GM21367 (cell line): ENCODE measurements around the gene SCN2A.
"Not testable (repeated sequence)": the region's sequence is repeated elsewhere in the genome, so short reads cannot be mapped to it uniquely, and the experiment has no call there.

Source experiments
- ATAC-seq: cut with Tn5 transposase; IDR thresholded peaks from one replicate; pipeline ENCODE4 v1.9.1; 2021; ENCODE audit not compliant: unreplicated experiment

Gene SCN2A

GRCh38 chr2:165312999-165313398 is 73.8 kb downstream of the SCN2A start:
- no peak for ATAC-seq

- no peak for ATAC-seq
These were observed 74.3 kb downstream of the SCN2A start for GRCh38 chr2:165313509-165313908.

GRCh38 chr2:165328272-165328671 is 89.1 kb downstream of the SCN2A start:
- no peak for ATAC-seq

DNA sequence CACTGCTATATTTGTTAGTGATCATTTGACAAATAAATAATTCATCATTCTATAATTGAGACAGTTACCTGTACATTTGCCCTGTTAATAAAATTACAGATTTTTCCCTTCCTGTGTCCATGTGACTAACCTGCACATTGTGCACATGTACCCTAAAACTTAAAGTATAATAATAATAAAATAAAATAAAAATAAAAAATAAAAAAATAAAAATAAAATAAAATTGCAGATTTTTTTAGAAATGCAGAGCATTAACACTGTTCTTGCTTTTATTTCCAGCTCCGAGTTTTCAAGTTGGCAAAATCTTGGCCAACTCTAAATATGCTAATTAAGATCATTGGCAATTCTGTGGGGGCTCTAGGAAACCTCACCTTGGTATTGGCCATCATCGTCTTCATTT is 105.1 kb downstream of the SCN2A start:
- not testable (repeated sequence) for ATAC-seq

- no peak for ATAC-seq
These were observed 109.2 kb downstream of the SCN2A start for GRCh38 chr2:165348441-165348840.

- no peak for ATAC-seq
These were observed 110.0 kb downstream of the SCN2A start for GRCh38 chr2:165349181-165349580.

DNA sequence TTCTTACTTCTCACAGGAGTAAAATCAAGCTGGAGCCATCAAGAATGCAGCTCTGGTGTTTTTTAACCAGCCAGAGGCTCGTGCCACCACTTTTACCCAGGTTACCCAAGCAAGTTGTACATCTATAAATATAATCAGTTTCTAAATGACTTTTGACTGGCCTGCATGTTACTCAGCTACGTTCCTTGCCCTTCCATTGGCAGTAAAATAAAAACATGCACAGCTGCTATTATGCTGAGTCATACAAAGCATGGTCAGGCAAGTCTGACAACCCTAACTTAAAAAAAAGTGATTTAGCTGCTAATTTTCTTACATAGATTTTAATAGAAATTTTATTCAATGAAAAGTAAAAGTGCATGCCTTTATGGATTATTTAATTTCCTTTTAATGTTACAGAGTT is 118.5 kb downstream of the SCN2A start:
- ATAC-seq: peak; percentile 74

DNA sequence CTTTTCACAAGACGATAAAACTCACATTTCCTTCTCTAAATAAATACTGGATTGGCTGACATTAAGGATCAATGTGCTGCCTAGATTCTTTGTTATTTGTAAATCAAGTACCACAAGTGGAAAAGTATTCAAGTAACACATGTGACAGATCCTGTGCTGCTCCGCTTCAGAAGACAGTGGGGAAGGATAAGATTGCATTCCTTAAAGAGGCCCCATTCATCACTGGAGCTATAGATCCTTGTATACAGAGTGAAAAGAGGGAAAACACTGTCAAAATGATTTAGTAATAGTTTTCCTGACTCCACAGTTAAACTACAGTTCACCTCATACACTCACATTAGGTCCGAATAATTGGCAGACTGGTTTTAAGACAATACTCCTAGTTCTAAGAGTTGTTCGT is 122.3 kb downstream of the SCN2A start:
- no peak for ATAC-seq

DNA sequence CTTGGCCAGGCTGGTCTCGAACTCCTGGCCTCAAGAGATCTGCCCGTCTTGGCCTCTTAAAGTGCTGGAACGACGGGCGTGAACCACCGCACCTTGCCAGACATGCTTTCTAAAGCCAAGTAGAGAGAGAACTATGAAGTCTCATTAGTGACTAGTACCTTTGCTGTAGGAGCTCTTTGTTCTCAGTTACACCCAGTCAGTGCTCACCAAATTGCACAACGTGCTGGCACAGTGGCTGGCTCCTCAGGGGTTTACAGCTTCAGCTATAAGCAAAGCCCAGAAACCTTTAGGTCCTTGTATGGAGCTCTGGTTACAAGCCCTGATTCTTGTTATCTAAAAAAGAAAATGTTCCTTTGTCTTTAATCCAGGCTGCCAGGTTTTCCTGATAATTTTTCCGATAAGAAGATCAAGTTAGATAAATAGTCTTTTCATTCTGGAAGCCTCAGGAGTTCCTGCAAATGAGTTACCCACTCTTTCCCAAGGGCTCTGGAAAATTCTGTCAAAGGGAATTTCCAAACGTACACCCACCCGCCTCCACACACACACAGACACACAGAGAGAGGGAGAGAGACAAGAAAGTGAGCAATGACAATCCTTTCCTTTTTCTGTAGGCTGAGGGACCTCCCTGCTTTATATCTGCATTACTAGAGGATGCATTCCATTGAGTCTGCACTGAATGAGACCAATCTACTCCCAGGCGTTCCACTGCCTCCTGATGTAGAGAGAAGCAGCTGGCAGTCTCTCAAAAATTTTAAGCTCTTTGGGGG is 130.1 kb downstream of the SCN2A start:
- no peak for ATAC-seq

- ATAC-seq: no peak
These were observed 130.7 kb downstream of the SCN2A start for GRCh38 chr2:165369898-165370296.

DNA sequence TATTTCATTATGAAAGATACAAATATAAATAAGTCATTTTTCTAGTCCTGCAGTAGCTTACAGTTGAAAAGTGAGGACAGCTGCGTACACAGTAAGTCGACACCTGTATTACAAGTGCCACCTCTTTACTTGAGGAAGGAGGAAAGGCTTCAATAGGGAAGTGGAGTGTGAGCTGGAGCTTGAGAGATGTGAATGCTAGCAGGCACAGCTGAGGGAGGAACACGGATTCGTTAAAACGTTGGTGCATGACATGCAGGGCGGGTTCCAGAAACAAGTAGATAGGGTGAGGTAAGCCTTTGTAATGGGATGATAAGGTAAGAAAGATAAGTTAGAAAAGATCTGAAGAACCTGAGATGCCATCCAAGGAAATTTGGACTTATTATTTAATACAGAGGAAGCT is 132.1 kb downstream of the SCN2A start:
- no peak for ATAC-seq

GRCh38 chr2:165373278-165374010 is 134.2 kb downstream of the SCN2A start:
- no peak for ATAC-seq

DNA sequence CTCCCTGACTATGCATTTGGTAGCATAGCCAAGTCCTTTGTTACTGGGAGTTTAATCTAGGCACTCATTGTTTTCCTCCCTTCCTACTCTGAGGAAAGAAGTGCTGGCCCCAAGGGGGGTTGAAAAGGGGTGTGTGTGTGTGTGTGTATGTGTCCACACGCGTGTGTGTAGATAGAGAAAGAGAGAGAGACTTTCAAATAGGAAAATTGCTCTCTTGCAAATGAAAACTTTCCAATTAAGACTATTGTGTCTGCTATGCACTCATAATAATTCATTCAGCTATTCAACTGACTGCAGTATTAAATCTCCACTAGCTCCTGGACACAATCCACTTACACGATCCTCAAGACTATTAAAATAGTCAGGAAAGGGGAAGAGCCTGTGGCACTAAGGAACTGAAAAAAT is 137.4 kb downstream of the SCN2A start:
- no peak for ATAC-seq

- ATAC-seq: no peak
These were observed 143.1 kb downstream of the SCN2A start for GRCh38 chr2:165382362-165382761.

DNA sequence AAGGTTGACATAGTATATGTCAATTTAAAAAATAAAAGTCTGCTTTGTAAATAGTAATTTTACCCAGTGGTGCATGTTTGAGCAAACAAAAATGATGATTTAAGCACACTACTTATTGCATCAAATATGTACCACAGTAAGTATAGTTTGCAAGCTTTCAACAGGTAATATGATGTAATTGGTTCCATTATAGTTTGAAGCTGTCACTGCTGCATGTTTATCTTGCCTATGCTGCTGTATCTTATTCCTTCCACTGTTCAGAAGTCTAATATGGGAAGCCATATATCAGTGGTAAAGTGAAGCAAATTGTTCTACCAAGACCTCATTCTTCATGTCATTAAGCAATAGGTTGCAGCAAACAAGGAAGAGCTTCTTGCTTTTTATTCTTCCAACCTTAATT is 151.7 kb downstream of the SCN2A start:
- ATAC-seq: no peak

- ATAC-seq: no peak
These were observed 152.6 kb downstream of the SCN2A start for GRCh38 chr2:165391791-165392190.

DNA sequence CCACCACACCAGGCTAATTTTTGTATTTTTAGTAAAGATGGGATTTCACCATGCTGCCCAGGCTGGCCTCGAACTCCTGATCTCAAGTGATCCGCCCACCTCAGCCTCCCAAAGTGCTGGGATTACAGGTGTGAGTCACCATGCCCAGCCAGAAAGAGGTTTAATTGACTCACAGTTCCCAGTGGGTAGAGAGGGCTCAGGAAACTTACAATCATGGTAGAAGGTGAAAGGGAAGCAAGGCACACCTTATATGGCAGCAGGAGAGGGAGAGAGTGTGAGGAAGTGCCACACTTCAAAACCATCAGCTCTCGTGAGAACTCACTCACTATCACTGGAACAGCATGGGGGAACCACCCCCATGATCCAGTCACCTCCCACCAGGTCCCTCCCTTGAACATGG is 159.4 kb downstream of the SCN2A start:
- ATAC-seq: not testable (repeated sequence)

DNA sequence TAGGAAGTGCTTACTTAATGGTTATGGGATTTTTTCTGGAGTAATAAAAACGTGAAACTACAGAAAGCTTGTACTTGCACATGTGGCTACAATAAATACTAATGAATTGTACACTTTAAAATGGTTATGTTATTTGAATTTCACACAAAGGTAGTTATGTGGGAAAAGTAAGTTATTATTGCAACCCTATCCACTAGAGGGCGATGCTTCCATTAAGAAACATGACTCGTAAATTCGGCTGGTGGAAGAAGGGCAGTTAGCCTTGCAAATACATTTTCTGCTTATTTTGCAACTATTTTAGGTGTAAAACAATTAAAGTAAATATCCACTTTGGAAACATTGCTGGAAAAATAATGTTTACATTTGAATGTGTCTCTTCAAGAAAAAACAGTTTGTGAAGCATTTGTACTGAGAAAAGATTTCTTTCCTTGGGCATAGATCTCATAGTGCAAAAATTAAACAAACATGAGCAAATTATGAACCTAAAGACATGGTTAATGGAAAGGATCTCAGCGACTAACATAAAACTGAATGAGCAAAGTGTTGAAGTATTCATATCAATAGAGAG is 162.2 kb downstream of the SCN2A start:
- ATAC-seq: peak; percentile 61

DNA sequence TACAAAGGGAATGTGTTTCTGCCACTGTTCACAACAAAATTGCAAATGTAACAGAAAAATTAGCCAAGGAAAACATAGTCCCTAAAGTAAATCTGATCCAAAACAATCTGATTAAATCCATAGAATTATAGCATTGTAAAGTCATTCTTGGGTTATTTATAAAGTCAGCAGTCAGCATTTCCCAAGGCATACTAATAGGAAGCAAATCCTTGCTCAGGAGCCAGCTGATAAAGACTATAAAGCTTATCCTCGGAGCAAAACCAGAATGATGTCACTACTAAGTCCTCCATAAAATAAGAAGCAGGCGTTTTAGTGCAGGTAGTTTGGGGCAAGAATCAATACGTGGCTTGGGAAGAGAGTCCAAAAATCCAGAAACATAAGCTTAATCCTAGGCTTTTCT is 162.9 kb downstream of the SCN2A start:
- ATAC-seq: no peak

DNA sequence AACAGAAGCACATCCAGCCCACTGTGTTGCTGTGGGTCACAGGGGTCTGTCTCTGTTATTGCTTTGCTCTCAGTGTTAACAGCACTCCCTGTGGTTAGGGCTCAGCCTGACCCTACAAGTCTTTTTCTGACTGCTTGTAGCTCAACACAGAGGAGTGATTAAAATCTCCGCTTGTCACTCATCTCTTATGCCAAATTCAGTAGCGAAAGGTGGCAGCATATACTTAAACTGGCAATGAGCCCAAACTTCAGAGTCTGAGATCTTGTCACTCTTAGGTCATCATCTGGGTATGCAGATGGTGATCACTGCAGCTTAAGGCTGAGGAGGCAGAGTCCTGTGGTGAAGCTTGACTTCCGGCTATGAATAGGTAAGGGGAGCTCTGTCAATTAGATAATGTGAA is 167.0 kb downstream of the SCN2A start:
- ATAC-seq: no peak

DNA sequence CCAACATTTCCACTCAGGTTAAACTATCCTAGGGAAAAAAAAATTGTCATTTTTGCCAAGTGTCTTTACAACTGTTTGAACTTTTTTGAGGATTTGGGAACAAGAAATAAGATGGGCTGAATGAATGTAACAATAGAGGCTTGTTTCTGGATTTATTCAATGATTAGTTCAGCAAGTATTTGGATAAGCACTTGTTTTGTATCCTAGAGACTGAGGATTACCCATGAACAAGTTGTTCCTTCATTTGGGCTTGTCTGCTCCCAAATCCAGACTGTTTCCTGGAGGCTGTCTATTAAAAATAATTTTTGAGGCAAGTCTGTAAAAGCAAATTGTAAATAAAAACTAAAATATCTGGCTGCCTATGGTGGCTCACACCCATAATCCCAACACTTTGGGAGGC is 168.3 kb downstream of the SCN2A start:
- ATAC-seq: no peak

DNA sequence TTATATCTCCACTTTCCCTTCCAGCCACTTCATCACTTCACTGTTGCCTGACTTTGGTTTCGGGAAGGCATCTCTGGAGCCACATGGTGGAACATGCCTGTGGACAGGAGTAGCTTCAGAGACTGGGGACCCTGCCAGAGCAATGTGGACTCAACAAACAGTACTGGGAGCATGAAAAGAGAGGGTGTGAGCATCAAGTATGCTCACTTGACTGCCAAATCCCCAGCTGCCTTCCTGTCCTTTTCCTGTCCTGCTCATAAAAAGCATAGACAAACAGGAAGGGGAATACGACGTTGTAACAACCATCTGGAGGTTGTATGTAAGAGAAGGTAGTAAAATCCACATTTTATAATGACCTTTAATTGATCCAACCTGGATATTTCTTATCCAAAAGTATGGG is 169.0 kb downstream of the SCN2A start:
- ATAC-seq: no peak
